HL-60 (cell line): ENCODE data around the gene AHDC1.

Experiments
- DNase-seq, 2 experiments: peaks; one replicate each; pipeline ENCODE4 v3.0.0-alpha.2; 2010 to 2020; ENCODE audit warnings: low read depth in 1 of 2, low spot score in 1 of 2
- H3K27ac ChIP-seq: fragments of 250-450 bp; sonication (Bioruptor Pico); replicated peaks from 2 replicates; pipeline ENCODE4 v1.5.1; 2020; ENCODE audit warnings: mild to moderate bottlenecking, moderate library complexity
- H3K27me3 ChIP-seq: fragments of 250-450 bp; sonication (Bioruptor Pico); 2 replicates; pipeline ENCODE4 v1.5.1; 2021; ENCODE audit warnings: mild to moderate bottlenecking, moderate library complexity; ENCODE audit not compliant: insufficient read depth, poor library complexity, severe bottlenecking
- H3K4me3 ChIP-seq: replicated peaks from 2 replicates; pipeline ENCODE4 v1.5.1; 2011; ENCODE audit warnings: mild to moderate bottlenecking, control low read depth, low read length; ENCODE audit not compliant: insufficient read depth
- CTCF ChIP-seq: IDR thresholded peaks from one replicate; pipeline ENCODE4 v1.5.1; 2011; ENCODE audit warnings: low read length, control low read depth, inconsistent platforms; ENCODE audit not compliant: insufficient read depth
- GABPA ChIP-seq: IDR thresholded peaks from 2 replicates; pipeline ENCODE4 v1.6.1; 2012; ENCODE audit warnings: low read depth
- POLR2AphosphoS5 ChIP-seq: IDR thresholded peaks from 2 replicates; pipeline ENCODE4 v1.6.1; 2012; ENCODE audit warnings: low read depth
- REST ChIP-seq: IDR thresholded peaks from 2 replicates; pipeline ENCODE4 v1.6.1; 2012; ENCODE audit warnings: low read depth; ENCODE audit not compliant: insufficient replicate concordance
- SPI1 ChIP-seq: IDR thresholded peaks from 2 replicates; pipeline ENCODE4 v1.6.1; 2012; ENCODE audit warnings: low read depth, mild to moderate bottlenecking, borderline replicate concordance

The AHDC1 gene

GRCh38 chr1:27518808-27519207 lies 85.1 kb downstream of the AHDC1 start:
- Histone ChIP-seq H3K4me3 (no peak overlapping the region), H3K27ac (no peak overlapping the region), H3K27me3 (no peaks in the 10 kb centered on the region)
- no peak for TF ChIP-seq REST
- TF ChIP-seq CTCF: no peak
- no peak for DNase-seq

- Histone ChIP-seq H3K4me3 (no peak overlapping the region), H3K27ac (no peak overlapping the region), H3K27me3 (no peaks in the 10 kb centered on the region)
- no peak for TF ChIP-seq REST
- no peak for TF ChIP-seq GABPA
- TF ChIP-seq POLR2AphosphoS5: no peak
- TF ChIP-seq SPI1: no peak
- no peak for TF ChIP-seq CTCF
- no peak for DNase-seq
Measured at GRCh38 chr1:27517907-27518718, 85.8 kb downstream of the AHDC1 start.

DNA sequence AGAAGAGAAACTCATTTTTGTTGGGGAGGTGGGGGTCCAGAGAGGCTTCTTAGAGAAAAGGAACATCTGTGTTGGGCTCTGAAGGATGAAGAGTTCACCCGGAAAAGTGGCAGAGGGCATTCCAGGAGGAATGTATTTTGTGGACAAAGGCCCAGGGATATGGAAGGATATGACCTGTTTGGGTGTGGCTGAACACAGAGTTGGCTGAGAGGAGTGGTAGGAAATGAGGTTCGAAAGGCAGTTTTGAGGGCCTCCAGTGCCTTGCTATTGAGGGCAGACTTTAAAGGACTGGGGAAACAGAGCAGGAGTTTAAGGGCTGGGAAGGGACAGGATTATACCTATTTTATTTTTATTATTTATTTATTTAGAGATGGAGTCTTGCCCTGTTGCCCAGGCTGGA lies 86.6 kb downstream of the AHDC1 start:
- DNase-seq: no peak
- Histone ChIP-seq H3K27ac (no peak overlapping the region), H3K27me3 (no peaks in the 10 kb centered on the region), H3K4me3 (no peak overlapping the region)
- TF ChIP-seq POLR2AphosphoS5: no peak
- TF ChIP-seq CTCF: no peak
- TF ChIP-seq SPI1: no peak
- no peak for TF ChIP-seq GABPA
- TF ChIP-seq REST: no peak
